Calu3 (cell line): ENCODE data around the gene DUSP7. TPM values are rescaled to one million over a fixed set of nuclear protein-coding genes. Genes with fewer than 3 reads are reported as not detected.

Experiments used
- BruUV-seq: library from RNA; stranded (reverse); fragments of 400-500 nt; replicated peaks from 2 replicates; lab custom pipeline; 2021; lab: Mats Ljungman, UMichigan
- CTCF ChIA-PET: fragments of 300-600 bp; sonication (Branson Sonifier 250); formaldehyde crosslinking; loops from one replicate; lab custom pipeline; 2022; ENCODE audit warnings: antibody characterized with exemption; lab: Charles Lee
- DNase-seq: peaks from one replicate; pipeline ENCODE4 v3.0.0; 2022
- H3K27ac Mint-ChIP-seq: one replicate; pipeline ENCODE4 v1.8.0; 2022; ENCODE audit warnings: mixed read lengths; ENCODE audit not compliant: unreplicated experiment
- H3K27me3 Mint-ChIP-seq: one replicate; pipeline ENCODE4 v1.8.0; 2022; ENCODE audit warnings: mixed read lengths; ENCODE audit not compliant: unreplicated experiment
- H3K36me3 Mint-ChIP-seq: one replicate; pipeline ENCODE4 v1.8.0; 2022; ENCODE audit warnings: mild to moderate bottlenecking, moderate library complexity, mixed read lengths; ENCODE audit not compliant: insufficient read depth, unreplicated experiment
- H3K4me1 Mint-ChIP-seq: one replicate; pipeline ENCODE4 v1.8.0; 2022; ENCODE audit warnings: mild to moderate bottlenecking, low read depth, mixed read lengths; ENCODE audit not compliant: unreplicated experiment
- H3K4me3 Mint-ChIP-seq: one replicate; pipeline ENCODE4 v1.8.0; 2022; ENCODE audit warnings: mild to moderate bottlenecking, low read depth, moderate library complexity, mixed read lengths; ENCODE audit not compliant: unreplicated experiment
- H3K9me3 Mint-ChIP-seq: one replicate; pipeline ENCODE4 v1.8.0; 2022; ENCODE audit warnings: low read depth, mixed read lengths; ENCODE audit not compliant: unreplicated experiment
- CTCF ChIP-seq: fragments of 200-600 bp; IDR thresholded peaks from one replicate; pipeline ENCODE4 v1.8.0; 2022; ENCODE audit warnings: antibody characterized with exemption; ENCODE audit not compliant: unreplicated experiment
- intact Hi-C: fragments of 100-400 bp; cut with micrococcal nuclease; formaldehyde crosslinking; loops from one replicate; pipeline ENCODE4 v1.10.0; 2022; ENCODE audit not compliant: unreplicated experiment
- total RNA-seq: library from RNA; stranded (reverse); gene quantifications from 2 replicates; pipeline ENCODE4 v1.2.3, GENCODE V29; 2022

The DUSP7 gene
- total RNA-seq, 1 experiment from 2014 or later = 7.7 TPM

DNA sequence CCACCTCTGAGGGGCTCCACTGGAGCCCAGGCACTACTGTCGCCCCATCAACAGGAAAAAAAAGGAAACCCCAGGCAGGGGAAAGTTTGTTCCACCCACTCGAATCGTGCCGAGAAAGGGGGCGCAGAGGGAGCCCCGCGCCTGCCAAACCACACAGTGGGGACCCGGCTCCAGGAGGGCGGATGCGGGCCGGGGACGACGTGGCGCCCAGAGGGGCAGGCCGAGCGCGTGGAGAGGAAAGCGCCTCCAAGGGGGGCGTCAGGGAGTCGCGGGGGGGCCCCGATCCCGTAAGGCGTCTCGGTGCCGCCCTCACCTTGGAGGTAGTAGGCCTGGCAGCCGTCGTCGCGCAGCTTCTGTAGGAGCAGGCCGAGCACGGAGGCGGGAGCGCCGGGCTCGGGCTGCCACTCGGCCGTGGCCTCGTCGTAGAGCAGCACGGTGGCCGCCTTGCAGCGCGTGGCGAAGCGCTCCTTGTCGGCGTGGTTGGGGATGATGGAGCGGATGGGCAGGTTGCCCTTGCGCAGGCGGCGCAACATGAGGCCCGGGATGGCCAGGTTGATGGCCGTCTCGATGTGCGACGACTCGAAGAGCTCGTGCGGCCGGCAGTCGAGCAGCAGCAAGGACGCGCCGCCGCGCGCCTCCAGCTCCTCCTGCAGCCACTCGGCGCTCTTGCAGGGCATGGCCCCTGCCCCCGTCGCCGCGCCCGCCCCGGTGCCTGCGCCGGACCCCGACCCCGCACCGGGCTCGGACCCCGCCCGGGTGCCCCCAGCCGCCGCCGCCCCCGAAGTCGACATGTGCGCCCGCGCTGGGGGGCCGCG, 627 bp downstream of the DUSP7 start:
- CTCF ChIA-PET = interaction anchor here (0.6 to 2.0 kb wide), 8 partner anchors 9 to 556 kb away, joined by 3 to 8 read pairs (median 4); no protein-coding TSS in a partner anchor
- Mint-ChIP-seq H3K36me3 (peaks cover 37% of the 10 kb centered on the region), H3K9me3 (no peaks in the 10 kb centered on the region), H3K4me1 (peaks cover 20% of the 10 kb centered on the region), H3K4me3 (peak overlapping the region; percentile 88), H3K27ac (no peak overlapping the region), H3K27me3 (no peaks in the 10 kb centered on the region)
- intact Hi-C loops = loop anchor here (5.0 kb wide), 3 partner anchors 53 to 113 kb away; partner anchors contain the start of genes PARP3 and RRP9
- BruUV-seq = no TSS peak
- DNase-seq = peak; percentile 55
- no peak for TF ChIP-seq CTCF

GRCh38 chr3:52054661-52055511, 1.5 kb downstream of the DUSP7 start:
- no peaks in the 10 kb centered on the region for H3K27me3 Mint-ChIP-seq
- CTCF ChIA-PET = interaction anchor here (1.0 to 2.0 kb wide), 2 partner anchors 8 to 10 kb away, joined by 3 to 7 read pairs; no protein-coding TSS in a partner anchor
- BruUV-seq = no TSS peak
- H3K4me1 Mint-ChIP-seq = peaks cover 19% of the 10 kb centered on the region
- no peaks in the 10 kb centered on the region for H3K9me3 Mint-ChIP-seq
- intact Hi-C loops = loop anchor here (5.0 kb wide), 3 partner anchors 53 to 113 kb away; partner anchors contain the start of genes PARP3 and RRP9
- peak overlapping the region; percentile 88 for H3K4me3 Mint-ChIP-seq
- H3K36me3 Mint-ChIP-seq = peaks cover 37% of the 10 kb centered on the region
- no peak for DNase-seq
- no peak overlapping the region for H3K27ac Mint-ChIP-seq
- no peak for TF ChIP-seq CTCF

- Mint-ChIP-seq H3K4me1 (peaks cover 19% of the 10 kb centered on the region), H3K4me3 (peak overlapping the region; percentile 12), H3K27ac (no peak overlapping the region), H3K27me3 (no peaks in the 10 kb centered on the region), H3K9me3 (no peaks in the 10 kb centered on the region), H3K36me3 (peaks cover 37% of the 10 kb centered on the region)
- no peak for DNase-seq
- CTCF ChIA-PET = interaction anchor here (0.9 to 1.6 kb wide), 4 partner anchors 16 to 90 kb away, joined by 3 to 5 read pairs (median 4); no protein-coding TSS in a partner anchor
- intact Hi-C loops = no loop called here
- no TSS peak for BruUV-seq
- TF ChIP-seq CTCF = no peak
These were observed 2.8 kb downstream of the DUSP7 start for GRCh38 chr3:52053307-52054304.
